GM12865 (cell line): ENCODE measurements around the gene WNT5A.

ENCODE experiments used
- DNase-seq: peaks from one replicate; pipeline ENCODE4 v3.0.0; 2010; ENCODE audit warnings: low read depth
- H3K4me3 ChIP-seq: 2 replicates; pipeline ENCODE4 v1.5.1; 2011; ENCODE audit warnings: mild to moderate bottlenecking, low read depth, low read length, control low read depth
- CTCF ChIP-seq: IDR thresholded peaks from 2 replicates; pipeline ENCODE4 v1.5.1; 2011; ENCODE audit warnings: low read length, control low read depth, low read depth, inconsistent platforms; ENCODE audit not compliant: insufficient read depth; ENCODE audit errors: missing control alignments

Gene WNT5A

GRCh38 chr3:55482496-55483195 is 4.5 kb downstream of the WNT5A start:
- no peak for DNase-seq
- TF ChIP-seq CTCF, result no peak
- no peak overlapping the region for H3K4me3 ChIP-seq

GRCh38 chr3:55481744-55482495 is 5.2 kb downstream of the WNT5A start:
- H3K4me3 ChIP-seq, result no peak overlapping the region

GRCh38 chr3:55480911-55481743 is 6.0 kb downstream of the WNT5A start:
- H3K4me3 ChIP-seq, result no peak overlapping the region
- TF ChIP-seq CTCF, result no peak
- no peak for DNase-seq

More at GRCh38 chr3:55481744-55482495, 5.2 kb downstream of the WNT5A start:
- TF ChIP-seq CTCF, result no peak
- DNase-seq, result no peak

- DNase-seq, result no peak
- no peak for TF ChIP-seq CTCF
- no peak overlapping the region for H3K4me3 ChIP-seq
Observed at GRCh38 chr3:55477306-55478303, 9.5 kb downstream of the WNT5A start.

GRCh38 chr3:55476515-55476914 is 10.6 kb downstream of the WNT5A start:
- no peak for TF ChIP-seq CTCF
- no peak for DNase-seq
- H3K4me3 ChIP-seq, result no peak overlapping the region

- no peak overlapping the region for H3K4me3 ChIP-seq
- no peak for DNase-seq
- TF ChIP-seq CTCF, result no peak
Observed at GRCh38 chr3:55474213-55474632, 12.9 kb downstream of the WNT5A start.
